Stimulated activated naive CD8-positive, alpha-beta T cell treated with anti-CD3 and anti-CD28 coated beads, Interleukin-15, Interleukin-2, amounts not matched to agents 100 ng/mL and 50 ng/mL, for 24 hours (primary cell): ENCODE data around the gene TMEM174.

Source experiments
- H3K27ac Mint-ChIP-seq: one replicate; pipeline ENCODE4 v1.8.0; 2021; ENCODE audit warnings: mild to moderate bottlenecking, mixed read lengths
- H3K27me3 Mint-ChIP-seq: one replicate; pipeline ENCODE4 v1.8.0; 2021; ENCODE audit warnings: mixed read lengths
- H3K36me3 Mint-ChIP-seq: one replicate; pipeline ENCODE4 v1.8.0; 2021; ENCODE audit warnings: low read depth, mixed read lengths
- H3K4me1 Mint-ChIP-seq: one replicate; pipeline ENCODE4 v1.8.0; 2021; ENCODE audit warnings: low read depth, mixed read lengths
- H3K4me3 Mint-ChIP-seq: one replicate; pipeline ENCODE4 v1.8.0; 2021; ENCODE audit warnings: mild to moderate bottlenecking, mixed read lengths
- H3K9me3 Mint-ChIP-seq: one replicate; pipeline ENCODE4 v1.8.0; 2021; ENCODE audit warnings: mixed read lengths

The TMEM174 gene

GRCh38 chr5:73143716-73144115 is 29.3 kb upstream of the TMEM174 start:
- Mint-ChIP-seq H3K9me3 (no peaks in the 10 kb centered on the region), H3K4me1 (no peaks in the 10 kb centered on the region), H3K36me3 (no peaks in the 10 kb centered on the region), H3K4me3 (no peak overlapping the region), H3K27ac (no peak overlapping the region), H3K27me3 (peaks cover 85% of the 10 kb centered on the region)

- no peak overlapping the region for H3K4me3 Mint-ChIP-seq
- no peak overlapping the region for H3K27ac Mint-ChIP-seq
- H3K4me1 Mint-ChIP-seq = no peaks in the 10 kb centered on the region
- H3K9me3 Mint-ChIP-seq = no peaks in the 10 kb centered on the region
- peaks cover 90% of the 10 kb centered on the region for H3K27me3 Mint-ChIP-seq
- no peaks in the 10 kb centered on the region for H3K36me3 Mint-ChIP-seq
Observed at GRCh38 chr5:73149540-73149939, 23.5 kb upstream of the TMEM174 start.

- H3K36me3 Mint-ChIP-seq = no peaks in the 10 kb centered on the region
- H3K4me3 Mint-ChIP-seq = no peak overlapping the region
- no peaks in the 10 kb centered on the region for H3K9me3 Mint-ChIP-seq
- no peaks in the 10 kb centered on the region for H3K4me1 Mint-ChIP-seq
- peaks cover 91% of the 10 kb centered on the region for H3K27me3 Mint-ChIP-seq
- H3K27ac Mint-ChIP-seq = no peak overlapping the region
Observed at GRCh38 chr5:73150876-73151275, 22.1 kb upstream of the TMEM174 start.

GRCh38 chr5:73151766-73152410 is 21.1 kb upstream of the TMEM174 start:
- Mint-ChIP-seq H3K4me1 (peaks cover 3% of the 10 kb centered on the region), H3K27ac (no peak overlapping the region), H3K27me3 (peaks cover 92% of the 10 kb centered on the region), H3K9me3 (no peaks in the 10 kb centered on the region), H3K4me3 (no peak overlapping the region), H3K36me3 (no peaks in the 10 kb centered on the region)

GRCh38 chr5:73152411-73153388 is 20.3 kb upstream of the TMEM174 start:
- Mint-ChIP-seq H3K9me3 (no peaks in the 10 kb centered on the region), H3K27me3 (peaks cover 92% of the 10 kb centered on the region), H3K27ac (no peak overlapping the region), H3K36me3 (no peaks in the 10 kb centered on the region), H3K4me3 (no peak overlapping the region), H3K4me1 (peaks cover 3% of the 10 kb centered on the region)

GRCh38 chr5:73153513-73153912 is 19.5 kb upstream of the TMEM174 start:
- H3K9me3 Mint-ChIP-seq = no peaks in the 10 kb centered on the region
- H3K27me3 Mint-ChIP-seq = peaks cover 94% of the 10 kb centered on the region
- no peak overlapping the region for H3K27ac Mint-ChIP-seq
- no peak overlapping the region for H3K4me3 Mint-ChIP-seq
- H3K36me3 Mint-ChIP-seq = no peaks in the 10 kb centered on the region
- H3K4me1 Mint-ChIP-seq = peaks cover 3% of the 10 kb centered on the region

GRCh38 chr5:73154208-73155006 is 18.6 kb upstream of the TMEM174 start:
- H3K36me3 Mint-ChIP-seq = no peaks in the 10 kb centered on the region
- no peaks in the 10 kb centered on the region for H3K9me3 Mint-ChIP-seq
- H3K4me1 Mint-ChIP-seq = peaks cover 9% of the 10 kb centered on the region
- peaks cover 97% of the 10 kb centered on the region for H3K27me3 Mint-ChIP-seq
- no peak overlapping the region for H3K27ac Mint-ChIP-seq
- H3K4me3 Mint-ChIP-seq = no peak overlapping the region

- peaks cover 96% of the 10 kb centered on the region for H3K27me3 Mint-ChIP-seq
- H3K4me3 Mint-ChIP-seq = no peak overlapping the region
Observed at GRCh38 chr5:73155271-73156222, 17.4 kb upstream of the TMEM174 start.

GRCh38 chr5:73157414-73158303 is 15.3 kb upstream of the TMEM174 start:
- Mint-ChIP-seq H3K27ac (no peak overlapping the region), H3K36me3 (no peaks in the 10 kb centered on the region), H3K27me3 (peaks cover 94% of the 10 kb centered on the region), H3K4me3 (no peak overlapping the region), H3K9me3 (no peaks in the 10 kb centered on the region), H3K4me1 (peaks cover 33% of the 10 kb centered on the region)

More at GRCh38 chr5:73155271-73156222, 17.4 kb upstream of the TMEM174 start:
- H3K4me1 Mint-ChIP-seq = peaks cover 20% of the 10 kb centered on the region
- H3K9me3 Mint-ChIP-seq = no peaks in the 10 kb centered on the region
- no peaks in the 10 kb centered on the region for H3K36me3 Mint-ChIP-seq
- H3K27ac Mint-ChIP-seq = no peak overlapping the region

GRCh38 chr5:73158313-73158712 is 14.7 kb upstream of the TMEM174 start:
- Mint-ChIP-seq H3K36me3 (no peaks in the 10 kb centered on the region), H3K27ac (no peak overlapping the region), H3K9me3 (no peaks in the 10 kb centered on the region), H3K4me1 (peaks cover 33% of the 10 kb centered on the region), H3K27me3 (peaks cover 93% of the 10 kb centered on the region), H3K4me3 (no peak overlapping the region)

- Mint-ChIP-seq H3K27ac (peak overlapping the region; percentile 80), H3K4me3 (peak overlapping the region; percentile 38), H3K9me3 (no peaks in the 10 kb centered on the region), H3K27me3 (peaks cover 89% of the 10 kb centered on the region), H3K4me1 (peaks cover 33% of the 10 kb centered on the region), H3K36me3 (no peaks in the 10 kb centered on the region)
Observed at GRCh38 chr5:73160239-73160671, 12.7 kb upstream of the TMEM174 start.

- H3K4me1 Mint-ChIP-seq = no peaks in the 10 kb centered on the region
- no peak overlapping the region for H3K27ac Mint-ChIP-seq
- H3K36me3 Mint-ChIP-seq = no peaks in the 10 kb centered on the region
- peaks cover 4% of the 10 kb centered on the region for H3K9me3 Mint-ChIP-seq
- H3K27me3 Mint-ChIP-seq = peaks cover 96% of the 10 kb centered on the region
- H3K4me3 Mint-ChIP-seq = no peak overlapping the region
Observed at GRCh38 chr5:73170522-73170921, 2.5 kb upstream of the TMEM174 start.

- Mint-ChIP-seq H3K36me3 (no peaks in the 10 kb centered on the region), H3K4me3 (no peak overlapping the region), H3K4me1 (no peaks in the 10 kb centered on the region), H3K27me3 (peaks cover 96% of the 10 kb centered on the region), H3K27ac (no peak overlapping the region), H3K9me3 (peaks cover 4% of the 10 kb centered on the region)
Observed at GRCh38 chr5:73171495-73171894, 1.5 kb upstream of the TMEM174 start.
